Activated CD4-positive, alpha-beta T cell treated with anti-CD3 and anti-CD28 coated beads for 48 hours (primary cell): ENCODE measurements around the gene AFG1L.
A peak's percentile ranks its signal among the peaks of the same experiment; 100 is the strongest.

Experiments used
- DNase-seq: peaks from one replicate; pipeline ENCODE4 v3.0.0-alpha.2; 2020

AFG1L gene

DNA sequence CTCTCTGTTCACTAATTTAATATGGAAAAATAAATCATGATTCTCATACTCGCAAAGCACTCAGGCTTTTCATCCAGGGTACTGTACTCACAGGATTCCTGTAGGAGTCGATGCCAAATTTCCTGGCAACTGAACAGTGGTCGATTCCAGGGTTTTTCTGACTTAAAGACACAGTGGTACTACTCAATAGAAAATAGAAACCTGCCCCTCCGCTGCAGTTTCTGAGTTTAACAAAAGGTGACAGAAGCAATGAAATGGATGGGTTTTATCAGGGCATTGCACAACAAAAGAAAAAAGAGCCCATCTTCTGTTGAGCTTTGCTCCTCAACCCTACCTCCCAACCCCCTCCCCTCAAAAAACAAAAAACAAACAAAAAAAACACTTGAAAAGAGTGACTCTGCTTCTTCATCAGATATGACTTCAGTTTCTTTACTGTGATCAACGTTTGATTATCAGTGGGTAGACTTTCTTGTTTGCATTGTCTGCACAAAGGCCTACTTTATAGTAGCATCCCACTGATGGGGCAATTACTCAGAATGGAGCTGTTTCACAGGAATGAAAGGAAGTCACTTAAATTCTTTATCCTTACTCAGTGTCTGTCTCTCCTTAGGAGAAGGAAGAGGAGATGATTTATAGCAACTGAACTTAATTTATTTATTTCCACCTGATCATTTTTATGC is 169.7 kb downstream of the AFG1L start:
- no peak for DNase-seq

DNA sequence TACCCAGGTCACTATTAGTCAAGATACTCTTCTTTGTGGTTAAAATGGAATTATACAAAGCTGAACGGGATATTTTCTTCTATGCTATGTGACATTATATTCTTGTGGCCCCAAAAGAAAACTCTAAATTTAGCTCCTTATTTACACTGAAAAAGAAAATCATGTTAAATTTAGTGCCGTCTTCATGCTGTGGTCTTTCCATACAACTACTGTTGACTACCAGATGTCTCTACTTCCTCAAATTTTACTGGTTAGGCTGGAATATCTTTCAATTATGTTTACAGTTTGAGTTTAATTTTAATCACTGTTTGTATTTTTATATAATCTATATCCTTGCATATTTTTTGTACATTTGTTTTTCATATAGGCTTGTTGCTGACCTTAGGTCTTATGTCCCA is 170.2 kb downstream of the AFG1L start:
- no peak for DNase-seq

DNA sequence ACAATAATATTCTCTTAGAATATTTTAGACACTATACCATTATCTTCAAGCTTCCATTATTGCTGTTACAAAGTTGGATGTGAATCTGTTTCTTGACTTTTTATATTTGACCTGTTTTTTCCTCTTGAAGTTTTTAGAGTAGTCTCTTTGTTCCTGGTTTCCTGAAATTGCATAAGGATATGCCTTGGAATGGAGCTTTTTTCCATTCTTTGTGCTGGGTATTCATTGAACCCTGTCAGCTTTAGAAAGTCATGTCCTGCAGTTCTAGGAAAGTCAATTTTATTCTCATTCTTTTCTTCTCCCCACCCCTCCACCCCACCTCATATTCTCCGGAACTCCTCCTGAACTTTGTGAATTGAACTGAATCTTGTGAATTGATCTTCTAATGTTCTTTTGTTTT is 173.5 kb downstream of the AFG1L start:
- no peak for DNase-seq

DNA sequence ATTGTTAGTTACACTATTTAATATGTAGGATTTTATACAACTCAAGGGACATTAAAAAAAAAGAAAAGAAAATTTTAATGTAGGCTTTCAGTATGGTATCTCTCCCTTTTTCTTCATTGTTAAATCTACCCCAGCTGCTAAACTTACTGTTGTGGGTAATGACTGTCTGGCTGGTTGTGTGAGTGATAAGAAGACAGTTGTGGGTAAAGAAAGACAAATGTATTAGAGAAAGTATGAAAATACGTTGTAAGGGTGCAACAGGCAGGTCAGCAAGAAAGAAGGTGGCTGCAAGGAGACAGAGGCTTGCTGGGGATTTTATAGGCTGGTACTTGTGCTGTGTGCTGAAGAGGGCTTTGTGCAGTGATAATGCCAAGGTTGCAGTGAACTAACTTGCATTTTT is 174.5 kb downstream of the AFG1L start:
- DNase-seq = no peak

DNA sequence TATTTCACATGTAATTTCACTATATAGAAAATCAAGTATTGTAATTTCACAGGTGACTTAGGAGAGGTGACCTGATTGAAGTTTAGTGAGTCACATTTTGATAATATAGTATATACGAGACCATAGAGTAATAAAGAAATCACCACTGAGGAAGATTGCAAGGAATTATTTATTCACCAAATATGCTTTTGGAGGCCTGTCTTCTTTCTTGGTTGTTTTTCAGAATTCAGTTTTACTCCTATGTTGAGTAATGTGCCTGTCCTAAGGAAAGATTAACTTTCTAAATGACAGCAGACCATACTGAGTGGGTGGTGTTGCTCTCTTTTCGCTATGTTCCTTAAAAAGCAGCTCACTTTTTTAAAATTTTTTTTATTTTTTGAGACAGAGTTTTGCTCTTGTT is 178.3 kb downstream of the AFG1L start:
- DNase-seq = no peak

DNA sequence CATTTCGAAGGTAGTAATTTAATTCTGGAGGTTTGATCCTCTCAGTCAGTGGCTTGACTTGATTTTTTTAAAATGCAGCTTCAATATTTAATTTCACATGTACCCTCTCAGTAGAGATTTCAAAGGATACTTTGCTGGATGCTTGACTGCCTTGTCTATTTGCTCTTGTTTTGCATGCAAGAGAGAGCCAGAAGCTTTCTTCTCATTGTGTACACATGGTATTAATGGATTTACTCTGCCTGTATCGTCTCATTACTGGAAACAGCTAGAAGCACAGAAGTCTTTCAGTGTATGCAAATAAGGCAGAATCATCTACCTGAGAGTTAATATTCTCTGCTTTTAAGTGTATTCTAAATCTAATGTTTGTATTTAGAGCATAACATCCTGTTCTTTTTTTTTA is 181.5 kb downstream of the AFG1L start:
- DNase-seq = no peak

DNA sequence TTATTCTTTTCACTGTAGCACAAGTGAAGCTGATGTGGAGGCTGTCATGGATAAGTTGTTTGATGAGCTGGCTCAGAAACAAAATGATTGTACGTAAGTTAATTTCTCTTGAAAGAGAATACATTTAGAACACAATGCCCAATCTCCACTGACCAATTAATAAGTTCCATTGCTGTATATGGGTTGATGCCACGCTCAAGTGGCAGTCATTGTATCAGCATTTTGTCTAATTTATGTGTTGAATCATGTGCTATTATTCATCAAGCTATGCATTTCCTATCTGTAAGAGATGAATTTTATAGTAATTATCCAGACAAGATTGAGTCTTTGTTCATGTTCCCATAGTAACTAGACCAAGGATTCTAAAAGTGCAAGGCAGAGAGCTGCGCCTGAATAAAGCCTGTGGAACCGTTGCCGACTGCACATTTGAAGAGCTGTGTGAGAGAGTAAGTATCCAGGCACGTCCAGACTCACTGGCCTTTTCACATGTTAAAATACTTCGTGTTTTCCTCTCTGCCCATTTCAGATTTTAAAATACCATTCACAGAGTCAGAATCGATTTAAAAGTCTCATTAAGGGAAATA is 182.1 kb downstream of the AFG1L start:
- no peak for DNase-seq

DNA sequence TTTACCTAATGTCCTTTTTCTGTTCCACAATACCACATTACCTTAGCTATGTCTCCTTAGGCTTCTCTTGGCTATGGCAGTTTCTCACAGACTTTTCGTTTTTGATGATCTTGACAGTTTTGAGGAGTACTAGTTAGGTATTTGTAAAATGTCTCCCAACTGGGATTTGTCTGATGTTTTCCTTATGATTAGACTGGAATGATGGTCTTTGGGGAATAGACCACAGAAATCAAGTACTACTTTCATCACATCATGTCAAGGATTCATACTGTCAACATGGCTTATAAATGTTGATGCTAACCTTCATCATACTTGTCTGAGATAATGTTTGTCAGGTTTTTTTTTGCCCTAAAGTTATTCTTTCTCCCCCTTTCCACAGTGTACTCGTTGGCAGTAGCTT is 187.7 kb downstream of the AFG1L start:
- DNase-seq = no peak

DNA sequence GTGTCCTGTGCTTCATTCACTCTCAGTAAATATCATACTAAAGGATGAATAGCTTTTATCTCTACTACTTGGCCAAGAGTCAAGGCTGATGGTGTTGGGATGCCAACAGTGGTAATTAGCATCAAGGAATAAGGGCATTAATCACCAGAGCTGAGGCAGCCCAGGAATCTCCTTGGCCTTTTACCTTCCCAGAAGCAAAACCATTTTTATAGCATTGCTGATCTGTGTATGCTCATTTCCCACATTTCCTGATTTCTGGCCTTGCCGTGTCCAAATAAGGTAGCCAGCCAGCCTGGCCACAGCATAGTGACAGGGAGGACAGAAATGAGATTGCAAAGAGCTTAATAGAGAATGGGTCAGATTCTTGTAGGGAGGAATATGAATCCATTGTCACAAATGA is 189.2 kb downstream of the AFG1L start:
- DNase-seq = no peak

DNA sequence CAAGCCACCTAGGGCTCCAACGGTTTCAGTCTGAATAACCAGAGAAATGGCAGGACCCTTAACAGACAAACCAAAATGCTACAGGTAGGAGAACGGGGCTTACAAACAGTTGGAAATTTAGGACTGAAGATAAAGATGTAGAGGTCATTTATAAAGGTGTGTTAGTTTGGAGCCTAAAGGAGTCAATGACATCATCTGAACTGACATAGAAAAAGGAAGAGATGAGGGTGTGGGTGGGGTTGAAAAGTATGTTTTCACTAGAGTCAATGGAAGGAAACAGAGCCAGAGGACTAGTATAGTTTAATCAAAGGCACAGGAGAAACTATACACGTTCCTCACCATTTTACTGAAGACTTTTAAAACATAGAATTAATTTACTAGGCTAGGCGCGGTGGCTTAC is 194.8 kb downstream of the AFG1L start:
- no peak for DNase-seq

DNA sequence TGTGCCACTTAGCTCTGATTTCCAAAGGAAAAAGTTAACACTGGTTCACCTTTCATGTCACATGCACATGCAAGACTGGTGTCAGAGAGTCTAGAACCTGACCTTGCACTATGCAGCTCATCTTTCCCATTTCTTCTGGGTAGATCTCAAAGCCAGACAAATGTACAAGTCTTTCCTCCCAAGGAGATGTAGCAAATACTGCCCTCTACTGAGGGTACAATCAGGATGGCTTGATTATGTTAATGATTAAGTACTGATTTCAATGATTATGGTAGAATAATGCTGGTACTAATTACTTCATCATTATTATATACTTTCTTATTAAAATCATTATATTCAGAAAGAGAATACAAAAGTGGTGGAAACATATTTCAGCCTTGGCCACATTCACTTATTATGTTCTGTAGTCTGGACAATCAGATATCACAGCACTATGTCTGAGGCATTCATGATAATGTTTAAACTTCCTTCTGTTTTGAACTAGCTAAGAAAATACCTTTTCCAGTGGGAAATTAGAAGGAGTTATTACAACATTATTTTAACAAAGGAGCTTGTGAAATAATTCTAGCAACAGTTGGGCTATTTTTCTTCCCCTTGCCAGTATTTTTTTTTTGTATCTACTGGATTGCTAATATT is 197.4 kb downstream of the AFG1L start:
- DNase-seq = no peak

DNA sequence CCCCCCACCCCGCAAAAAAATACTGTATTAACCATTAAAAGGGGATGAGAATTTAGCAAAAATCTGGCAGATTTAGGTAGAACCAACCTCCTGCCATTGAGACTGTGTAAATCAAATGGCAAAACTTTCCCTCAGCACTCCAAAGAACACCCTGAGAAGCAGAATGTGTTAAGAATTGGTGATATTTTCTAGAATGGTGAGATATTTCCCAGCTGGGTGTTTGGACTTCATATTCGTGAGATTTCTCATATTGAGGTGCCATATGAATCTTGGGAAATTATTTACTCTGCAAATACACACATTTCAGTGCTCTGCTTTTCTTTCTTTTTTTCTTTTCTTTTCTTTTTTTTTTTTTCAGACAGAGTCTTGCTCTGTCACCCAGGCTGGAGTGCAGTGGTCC is 199.6 kb downstream of the AFG1L start:
- DNase-seq = no peak

DNA sequence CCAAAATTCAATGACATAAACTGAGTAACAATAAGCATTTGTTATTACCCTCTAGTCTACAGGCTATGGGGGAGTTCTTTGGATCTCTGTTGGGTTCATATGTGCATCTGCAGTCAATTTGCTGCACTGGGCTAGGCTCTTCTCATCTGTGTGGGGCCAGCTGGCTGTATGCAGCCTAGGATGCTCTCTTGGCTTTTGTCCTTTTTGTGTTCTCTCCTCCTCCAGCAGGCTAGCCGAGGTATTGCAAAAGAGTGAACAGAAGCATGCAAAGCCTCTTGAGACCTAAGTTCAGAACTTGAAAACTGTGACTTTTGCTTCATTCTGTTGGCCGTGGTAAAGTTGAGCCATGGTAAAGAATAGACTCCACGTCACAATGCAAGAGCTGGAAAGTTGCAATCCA is 203.0 kb downstream of the AFG1L start:
- peak; percentile 36 for DNase-seq

DNA sequence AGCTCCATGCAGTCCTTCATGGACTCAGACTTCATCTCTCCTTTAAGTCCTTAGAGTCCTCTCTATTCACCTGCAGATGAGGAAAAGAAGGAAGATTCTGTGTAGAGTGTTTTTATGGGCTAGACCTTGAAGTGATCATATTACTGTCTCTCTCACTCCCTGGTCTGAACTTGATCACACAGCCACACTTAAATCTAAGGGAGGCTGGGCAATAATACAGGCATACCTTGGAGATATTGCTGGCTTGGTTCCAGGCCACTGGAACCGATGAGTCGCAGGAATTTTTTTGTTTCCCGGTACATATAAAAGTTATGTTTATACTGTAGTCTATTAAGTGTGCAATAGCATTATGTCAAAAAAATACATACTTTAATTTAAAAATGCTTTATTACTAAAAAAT is 206.7 kb downstream of the AFG1L start:
- DNase-seq = no peak

DNA sequence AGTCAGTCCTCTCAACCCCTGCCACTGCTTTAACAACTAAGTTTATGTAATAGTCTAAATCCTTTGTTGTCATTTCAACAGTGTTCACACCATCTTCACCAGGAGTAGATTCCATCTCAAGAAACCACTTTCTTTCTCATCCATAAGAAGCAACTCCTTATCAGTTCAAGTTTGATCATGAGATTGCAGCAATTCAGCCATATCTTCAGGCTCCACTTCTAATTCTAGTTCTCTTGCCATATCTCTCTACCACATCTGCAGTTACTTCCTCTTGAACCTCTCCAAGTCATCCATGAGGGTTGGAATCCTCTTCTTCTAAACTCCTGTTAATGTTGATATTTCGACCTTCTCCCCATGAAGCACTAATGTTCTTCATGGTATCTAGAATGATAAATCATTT is 208.0 kb downstream of the AFG1L start:
- no peak for DNase-seq

DNA sequence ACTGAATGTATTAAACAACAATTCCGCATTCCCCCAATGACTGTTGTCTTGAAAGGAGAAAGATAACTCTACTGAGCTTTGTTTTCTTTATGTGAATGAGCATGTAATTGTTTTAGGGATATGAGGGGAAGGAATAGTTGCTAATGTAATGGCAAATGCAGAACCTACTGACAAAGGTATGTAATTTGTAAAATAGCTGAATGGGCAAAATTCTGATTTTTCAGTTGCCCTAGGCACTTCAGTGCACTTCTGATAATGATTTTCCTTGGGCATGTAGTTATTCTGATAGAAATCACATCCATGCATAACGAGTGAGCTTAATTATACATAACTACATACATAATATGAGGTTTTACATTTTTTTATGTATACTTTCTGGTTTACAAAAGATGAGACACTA is 212.5 kb downstream of the AFG1L start:
- DNase-seq = no peak

DNA sequence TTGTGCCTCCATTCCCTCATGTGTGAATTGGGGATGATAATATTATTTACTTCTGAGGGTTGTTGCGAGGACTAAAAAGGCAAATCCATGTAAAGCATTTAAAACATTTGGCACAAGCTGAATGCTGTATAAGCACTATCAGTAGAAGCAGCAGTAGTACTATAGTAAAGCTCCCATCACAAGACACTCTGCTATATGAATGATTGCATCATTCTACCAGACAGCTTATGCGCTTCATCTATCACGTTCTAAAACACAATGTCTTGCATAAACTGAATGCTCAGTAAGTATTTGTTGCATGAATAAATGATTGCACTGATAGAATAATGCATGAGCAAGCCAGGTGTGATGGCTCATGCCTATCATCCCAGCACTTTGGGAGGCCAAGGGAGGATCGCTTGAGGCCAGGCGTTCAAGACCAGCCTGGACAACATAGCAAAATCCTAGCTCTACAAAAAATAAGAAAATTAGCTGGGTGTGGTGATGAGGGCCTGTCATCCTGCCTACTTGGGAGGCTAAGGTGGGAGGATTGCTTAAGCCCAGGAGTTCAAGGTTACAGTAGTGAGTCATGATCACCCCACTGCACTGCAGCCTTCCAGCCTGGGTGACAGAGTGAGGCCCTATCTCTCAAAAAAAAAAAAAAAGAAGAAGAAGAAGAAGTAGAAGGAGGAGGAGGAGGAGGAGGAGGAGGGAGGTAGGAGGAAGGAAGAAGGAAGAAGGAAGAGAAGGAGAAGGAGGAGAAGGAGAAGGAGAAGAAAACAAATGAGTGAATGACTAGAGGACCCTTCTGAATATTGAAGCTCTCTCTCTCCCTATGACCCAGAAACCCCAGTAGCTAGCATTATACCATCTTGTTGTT is 215.8 kb downstream of the AFG1L start:
- no peak for DNase-seq

DNA sequence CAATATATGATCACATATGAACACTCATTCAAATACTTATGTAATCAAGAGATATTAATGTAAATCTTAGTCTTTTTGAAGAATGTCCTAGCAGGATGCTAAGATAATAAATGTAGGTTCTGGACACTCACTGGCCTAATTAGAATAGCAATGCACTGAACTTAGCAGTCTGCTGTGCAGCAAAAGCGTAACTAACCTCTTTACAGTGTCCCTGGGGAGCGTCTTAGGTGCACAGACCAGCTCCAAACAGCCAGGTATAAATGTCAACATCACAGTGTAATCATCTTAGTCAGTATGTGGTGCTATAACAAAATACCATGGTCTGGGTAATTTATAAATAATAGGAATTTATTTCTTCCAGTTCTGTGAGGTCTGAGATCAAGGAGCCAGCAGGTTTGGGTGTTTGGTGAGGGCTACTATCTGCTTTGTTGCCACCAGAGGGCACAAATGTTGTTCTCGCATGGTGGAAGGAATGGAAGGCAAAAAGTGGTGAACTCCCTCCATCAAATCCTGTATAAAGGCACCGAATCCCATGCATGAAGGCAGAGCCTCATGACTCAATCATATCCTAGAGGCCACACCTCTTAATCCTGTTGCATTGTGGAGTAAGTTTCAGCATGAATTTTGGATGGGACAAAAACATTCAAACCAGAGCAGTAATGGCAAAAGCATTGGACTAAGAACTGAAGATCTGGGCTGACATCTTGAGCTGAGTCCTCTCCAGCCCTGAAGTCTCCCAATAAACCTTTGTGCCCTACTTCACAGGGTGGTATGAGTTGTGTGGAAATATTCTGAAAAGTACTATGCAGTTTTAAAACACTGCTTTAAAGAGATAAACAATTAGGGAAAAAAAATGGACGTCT is 224.1 kb downstream of the AFG1L start:
- DNase-seq = peak; percentile 13

DNA sequence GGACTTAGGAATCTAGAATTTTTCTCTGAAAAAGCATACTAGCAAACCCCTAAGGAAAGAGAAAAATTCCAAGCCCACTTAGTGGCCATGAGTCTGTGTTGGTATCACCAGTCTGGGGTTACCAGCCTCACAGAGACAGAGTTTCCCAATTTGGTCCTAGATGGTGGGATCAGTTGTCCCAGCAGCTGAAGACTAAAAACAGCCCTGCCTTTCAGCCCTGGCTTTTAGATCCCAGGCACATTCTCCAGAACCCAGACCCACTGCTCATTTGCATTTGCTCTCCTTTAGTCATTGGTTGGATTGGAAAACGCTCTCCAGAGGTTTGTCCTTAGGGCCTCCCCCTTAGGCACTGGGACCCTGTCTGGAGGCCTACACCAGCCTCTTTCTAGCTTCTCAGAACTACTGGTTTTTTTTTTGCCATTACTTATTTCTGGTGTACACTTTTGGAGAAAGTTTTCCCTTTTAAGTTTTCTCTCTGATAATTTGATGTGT is 226.8 kb downstream of the AFG1L start:
- DNase-seq = no peak

DNA sequence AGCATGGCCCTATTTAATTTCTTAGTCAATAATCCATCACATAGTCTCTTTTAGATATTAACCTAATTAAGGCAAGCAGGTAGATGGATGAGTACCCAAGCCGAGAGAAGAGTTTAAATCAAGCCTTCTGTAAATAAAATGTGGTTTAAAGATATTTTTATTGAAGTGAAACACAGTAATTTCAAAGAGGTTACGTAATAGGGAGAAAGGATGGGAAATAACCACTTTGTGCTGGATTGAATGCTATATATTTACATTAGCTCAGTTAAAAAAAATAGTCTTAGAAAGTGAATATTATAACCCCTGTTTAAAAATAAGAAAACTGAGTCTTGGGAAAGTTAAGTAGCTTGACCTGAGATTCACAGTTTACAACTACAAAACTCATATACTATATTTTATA is 228.8 kb downstream of the AFG1L start:
- no peak for DNase-seq

DNA sequence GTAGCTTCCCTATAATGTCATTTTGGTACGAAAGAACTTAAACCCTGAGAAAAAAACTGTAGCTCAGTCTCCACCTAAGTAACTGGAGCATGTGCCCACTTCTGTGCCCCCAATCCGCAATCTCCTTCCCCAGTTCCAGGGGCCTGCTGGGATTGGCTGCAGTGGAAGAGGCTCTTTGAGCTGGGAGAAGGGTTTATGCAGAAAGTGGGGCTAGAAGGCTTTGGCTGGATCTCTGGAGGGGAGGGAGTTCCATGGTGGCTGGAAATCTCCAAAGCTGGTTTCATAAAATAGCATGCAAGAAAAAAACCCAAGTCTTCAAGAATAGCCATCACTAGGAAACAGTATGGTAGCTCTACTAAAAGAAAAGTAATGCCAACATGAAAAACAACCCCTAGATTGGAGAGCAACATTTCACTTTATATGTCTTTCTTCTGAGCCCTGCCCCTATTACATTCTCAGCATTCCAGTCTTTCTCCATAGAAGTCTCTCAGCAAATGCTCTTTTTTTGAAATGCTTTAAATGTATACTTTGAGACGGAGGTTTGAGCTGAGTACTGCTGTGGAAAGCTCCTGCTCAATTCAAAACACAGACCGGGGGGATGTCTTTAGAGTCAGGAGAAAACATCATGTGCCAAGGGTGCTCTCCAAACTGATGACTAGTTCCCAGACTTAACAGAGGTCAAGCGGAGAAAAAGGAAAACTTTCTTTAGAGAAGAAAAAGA is 229.8 kb downstream of the AFG1L start:
- no peak for DNase-seq

DNA sequence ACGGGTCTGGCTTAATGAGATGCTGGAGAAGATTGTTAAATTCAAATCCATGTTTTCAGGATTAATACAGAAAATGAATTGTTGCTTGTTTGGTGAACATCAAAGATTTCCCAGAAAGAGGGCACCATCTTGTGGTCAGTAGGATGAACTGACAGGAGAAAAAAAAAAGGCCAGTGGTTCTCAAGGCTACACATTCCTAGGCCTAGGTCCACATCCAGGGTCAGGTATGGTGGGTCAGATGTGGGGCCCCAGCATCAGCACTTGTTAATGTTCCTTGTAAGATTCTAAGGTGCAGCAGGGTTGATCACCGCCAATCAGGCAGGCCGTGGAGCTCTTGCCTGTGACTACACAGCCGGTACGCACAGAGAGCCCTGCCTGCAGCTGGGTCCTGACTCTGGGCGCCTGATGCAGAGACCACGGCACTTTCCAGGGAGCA is 231.9 kb downstream of the AFG1L start:
- no peak for DNase-seq
